Transverse colon (tissue), 4 donors: ENCODE measurements around the gene MAPK8IP3.

Experiments
- POLR2A ChIP-seq: fragments of 450-650 bp; IDR thresholded peaks from one replicate; pipeline ENCODE4 v1.6.1; 2016; ENCODE audit warnings: antibody characterized with exemption, mild to moderate bottlenecking, moderate library complexity
- POLR2AphosphoS5 ChIP-seq, 3 donors: sonication (generic); formaldehyde crosslinking; IDR thresholded peaks; one replicate each; pipeline ENCODE4 v1.6.1; 2016; ENCODE audit warnings: antibody characterized with exemption in 3 of 3
- TF ChIP-seq, protein P1 (sequence below), 5 experiments: fragments of 200-600 bp in 3 of 5; fragments of 450-650 bp in 2 of 5; sonication (generic) in 3 of 5; IDR thresholded peaks; 1 replicate in 2 of 5; 2 replicates in 3 of 5; pipeline ENCODE4 v1.5.1; 2016 to 2017; ENCODE audit warnings: antibody characterized with exemption in 5 of 5, inconsistent platforms in 3 of 5, mild to moderate bottlenecking in 2 of 5, moderate library complexity in 1 of 5

DNA sequence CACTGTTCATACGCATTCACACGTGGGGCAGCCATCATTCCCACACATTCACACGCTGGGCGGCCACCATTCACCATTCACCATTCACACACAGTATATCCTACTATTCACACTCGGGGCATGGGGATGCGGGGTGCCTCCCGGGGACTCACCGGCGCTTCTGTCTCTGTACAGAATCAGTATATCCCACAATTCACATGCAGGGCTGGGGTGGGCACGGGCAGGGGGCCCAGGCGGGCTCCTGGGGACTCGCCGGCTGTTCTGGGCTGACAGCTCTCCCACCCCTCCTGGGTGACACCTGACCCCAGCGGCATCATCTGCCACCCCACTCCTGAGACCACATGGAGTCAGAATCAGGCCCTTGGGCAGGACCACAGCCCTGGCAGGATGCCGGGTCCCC lies 55.8 kb downstream of the MAPK8IP3 start:
- TF ChIP-seq, protein P1, sequence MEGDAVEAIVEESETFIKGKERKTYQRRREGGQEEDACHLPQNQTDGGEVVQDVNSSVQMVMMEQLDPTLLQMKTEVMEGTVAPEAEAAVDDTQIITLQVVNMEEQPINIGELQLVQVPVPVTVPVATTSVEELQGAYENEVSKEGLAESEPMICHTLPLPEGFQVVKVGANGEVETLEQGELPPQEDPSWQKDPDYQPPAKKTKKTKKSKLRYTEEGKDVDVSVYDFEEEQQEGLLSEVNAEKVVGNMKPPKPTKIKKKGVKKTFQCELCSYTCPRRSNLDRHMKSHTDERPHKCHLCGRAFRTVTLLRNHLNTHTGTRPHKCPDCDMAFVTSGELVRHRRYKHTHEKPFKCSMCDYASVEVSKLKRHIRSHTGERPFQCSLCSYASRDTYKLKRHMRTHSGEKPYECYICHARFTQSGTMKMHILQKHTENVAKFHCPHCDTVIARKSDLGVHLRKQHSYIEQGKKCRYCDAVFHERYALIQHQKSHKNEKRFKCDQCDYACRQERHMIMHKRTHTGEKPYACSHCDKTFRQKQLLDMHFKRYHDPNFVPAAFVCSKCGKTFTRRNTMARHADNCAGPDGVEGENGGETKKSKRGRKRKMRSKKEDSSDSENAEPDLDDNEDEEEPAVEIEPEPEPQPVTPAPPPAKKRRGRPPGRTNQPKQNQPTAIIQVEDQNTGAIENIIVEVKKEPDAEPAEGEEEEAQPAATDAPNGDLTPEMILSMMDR (IDR thresholded peaks at IDR 0.05), result no peak
- TF ChIP-seq POLR2A (no peak), POLR2AphosphoS5 (IDR thresholded peaks at IDR 0.05) (no peak)
